ENCODE measurements around the gene SPNS2. TPM values are rescaled to one million over a fixed set of nuclear protein-coding genes. Genes with fewer than 3 reads are reported as not detected.

Gene SPNS2
- polyA plus RNA-seq, 3 donors: 0.23 to 0.33 TPM; not detected in 1

GRCh38 chr17:4475001-4475400 is 23.7 kb upstream of the SPNS2 start:
- Histone ChIP-seq H3K4me2 (replicated peaks; ENCODE audit: extremely low read depth, low read length, poor library complexity, severe bottlenecking) (no peak overlapping the region), H3K79me2 (ENCODE audit: insufficient read depth, low read length) (no peaks in the 10 kb centered on the region), H3K9ac (ENCODE audit: insufficient read depth, low read length, poor library complexity, severe bottlenecking) (no peak overlapping the region), H3K4me3 (replicated peaks in 1 of 3; ENCODE audit: low read depth in 2 of 3, low read length in 3 of 3) (no peak overlapping the region), H2AFZ (ENCODE audit: insufficient read depth, low read depth, low read length, poor library complexity, severe bottlenecking) (no peak overlapping the region), H3K36me3 (replicated peaks in 1 of 2; ENCODE audit: control insufficient read depth in 1 of 2, insufficient read depth in 2 of 2, low read length in 2 of 2) (peaks cover 3 to 14% of the 10 kb centered on the region in 2 donors), H3K27me3 (ENCODE audit: control insufficient read depth in 2 of 2, insufficient read depth in 2 of 2, low read length in 2 of 2) (no peaks in the 10 kb centered on the region), H3K27ac (ENCODE audit: low read depth in 1 of 2, low read length in 2 of 2) (no peak overlapping the region), H3K9me3 (replicated peaks in 1 of 2; ENCODE audit: control insufficient read depth in 1 of 2, insufficient read depth in 1 of 2, low read length in 2 of 2) (no peaks in the 10 kb centered on the region), H4K20me1 (ENCODE audit: insufficient read depth, low read length) (no peaks in the 10 kb centered on the region), H3K4me1 (ENCODE audit: control insufficient read depth in 1 of 2, insufficient read depth in 2 of 2, low read length in 2 of 2) (peaks cover 0 to under 1% of the 10 kb centered on the region in 2 donors)
- TF ChIP-seq CTCF (IDR thresholded peaks at IDR 0.05): no peak
- intact Hi-C loops (cut with micrococcal nuclease): no loop called here
- H3K4me1 Mint-ChIP-seq: peaks cover 5% of the 10 kb centered on the region
- DNase-seq: no peak
- H3K36me3 Mint-ChIP-seq: peaks cover 2 to 14% of the 10 kb centered on the region in 2 donors
- 100% methylated on average over 3 of the region's 9 CpGs for WGBS (ENCODE audit: insufficient coverage)
- no peaks in the 10 kb centered on the region for H3K9me3 Mint-ChIP-seq
- no peak overlapping the region for H3K27ac Mint-ChIP-seq
- H3K4me3 Mint-ChIP-seq: no peak overlapping the region
- peaks cover 1 to 4% (median 2%) of the 10 kb centered on the region in 3 donors for H3K27me3 Mint-ChIP-seq (ENCODE audit: low read depth in 3 of 3)

GRCh38 chr17:4475463-4475862 is 23.2 kb upstream of the SPNS2 start:
- no peaks in the 10 kb centered on the region for H3K9me3 Mint-ChIP-seq

More at GRCh38 chr17:4475463-4475862, 23.2 kb upstream of the SPNS2 start:
- Histone ChIP-seq H3K4me3 (replicated peaks in 1 of 3; ENCODE audit: low read depth in 2 of 3, low read length in 3 of 3) (no peak overlapping the region), H3K9ac (ENCODE audit: insufficient read depth, low read length, poor library complexity, severe bottlenecking) (no peak overlapping the region), H3K9me3 (replicated peaks in 1 of 2; ENCODE audit: control insufficient read depth in 1 of 2, insufficient read depth in 1 of 2, low read length in 2 of 2) (no peaks in the 10 kb centered on the region), H3K79me2 (ENCODE audit: insufficient read depth, low read length) (no peaks in the 10 kb centered on the region), H2AFZ (ENCODE audit: insufficient read depth, low read depth, low read length, poor library complexity, severe bottlenecking) (no peak overlapping the region), H3K27me3 (ENCODE audit: control insufficient read depth in 2 of 2, insufficient read depth in 2 of 2, low read length in 2 of 2) (no peaks in the 10 kb centered on the region), H3K27ac (ENCODE audit: low read depth in 1 of 2, low read length in 2 of 2) (no peak overlapping the region), H3K4me1 (ENCODE audit: control insufficient read depth in 1 of 2, insufficient read depth in 2 of 2, low read length in 2 of 2) (peaks cover 4 to 5% of the 10 kb centered on the region in 2 donors), H3K4me2 (replicated peaks; ENCODE audit: extremely low read depth, low read length, poor library complexity, severe bottlenecking) (no peak overlapping the region), H4K20me1 (ENCODE audit: insufficient read depth, low read length) (no peaks in the 10 kb centered on the region), H3K36me3 (replicated peaks in 1 of 2; ENCODE audit: control insufficient read depth in 1 of 2, insufficient read depth in 2 of 2, low read length in 2 of 2) (peaks cover 3 to 14% of the 10 kb centered on the region in 2 donors)
- Mint-ChIP-seq H3K27ac (no peak overlapping the region), H3K4me1 (peaks cover 9% of the 10 kb centered on the region), H3K4me3 (no peak overlapping the region), H3K27me3 (ENCODE audit: low read depth in 3 of 3) (peaks cover 1 to 4% (median 2%) of the 10 kb centered on the region in 3 donors), H3K36me3 (peaks cover 2 to 14% of the 10 kb centered on the region in 2 donors)
- intact Hi-C loops (cut with micrococcal nuclease): no loop called here
- WGBS (ENCODE audit: insufficient coverage): 97% methylated on average over 7 of the region's 7 CpGs
- no peak for TF ChIP-seq CTCF (IDR thresholded peaks at IDR 0.05)
- no peak for DNase-seq
